Fibroblast of lung (primary cell): ENCODE data around the gene PJA1. TPM values are rescaled to one million over a fixed set of nuclear protein-coding genes. Genes with fewer than 3 reads are reported as not detected.
A peak's percentile ranks its signal among the peaks of the same experiment; 100 is the strongest.

Experiments used
- DNase-seq, 2 donors: peaks; one replicate each; pipeline versions ENCODE4 v3.0.0 to v3.0.0-alpha.2; 2010; ENCODE audit warnings: low read depth in 2 of 2
- H2AFZ ChIP-seq: 2 replicates; pipeline ENCODE4 v1.5.1; 2012; ENCODE audit warnings: low read length, control low read depth, inconsistent platforms
- H3K27ac ChIP-seq: 2 replicates; pipeline ENCODE4 v1.5.1; 2011; ENCODE audit warnings: low read length, control low read depth; ENCODE audit not compliant: insufficient read depth
- H3K27me3 ChIP-seq: 2 replicates; pipeline ENCODE4 v1.5.1; 2011; ENCODE audit warnings: mild to moderate bottlenecking, low read length; ENCODE audit not compliant: control insufficient read depth, insufficient read depth
- H3K36me3 ChIP-seq: 2 replicates; pipeline ENCODE4 v1.5.1; 2011; ENCODE audit warnings: low read length; ENCODE audit not compliant: control insufficient read depth, insufficient read depth
- H3K4me1 ChIP-seq: 2 replicates; pipeline ENCODE4 v1.5.1; 2011; ENCODE audit warnings: low read length; ENCODE audit not compliant: control insufficient read depth, insufficient read depth; ENCODE audit errors: extremely low read depth
- H3K4me2 ChIP-seq: 2 replicates; pipeline ENCODE4 v1.5.1; 2011; ENCODE audit warnings: low read length, control low read depth; ENCODE audit not compliant: insufficient read depth; ENCODE audit errors: extremely low read depth
- H3K4me3 ChIP-seq, 4 experiments: fragments of 200-600 bp in 1 of 4; sonication (generic) in 1 of 4; replicated peaks in 1 of 4; 2 replicates each; pipeline ENCODE4 v1.5.1; 2011 to 2016; ENCODE audit warnings: low read length in 4 of 4, low read depth in 3 of 4, mild to moderate bottlenecking in 3 of 4, control low read depth in 2 of 4, inconsistent platforms in 1 of 4, mixed read lengths in 1 of 4; ENCODE audit not compliant: insufficient read depth in 1 of 4; ENCODE audit errors: control extremely low read depth in 1 of 4
- H3K79me2 ChIP-seq: 2 replicates; pipeline ENCODE4 v1.5.1; 2012; ENCODE audit warnings: mild to moderate bottlenecking, low read length, inconsistent platforms; ENCODE audit not compliant: control insufficient read depth, insufficient read depth
- H3K9ac ChIP-seq: 2 replicates; pipeline ENCODE4 v1.5.1; 2011; ENCODE audit warnings: mild to moderate bottlenecking, low read length, control low read depth; ENCODE audit not compliant: insufficient read depth
- H3K9me3 ChIP-seq: 2 replicates; pipeline ENCODE4 v1.5.1; 2012; ENCODE audit warnings: low read depth, low read length; ENCODE audit not compliant: control insufficient read depth, insufficient read depth
- H4K20me1 ChIP-seq: 2 replicates; pipeline ENCODE4 v1.5.1; 2011; ENCODE audit warnings: low read length; ENCODE audit not compliant: control insufficient read depth, insufficient read depth; ENCODE audit errors: extremely low read depth
- EZH2 ChIP-seq: IDR thresholded peaks from 2 replicates; pipeline ENCODE4 v1.5.1; 2012; ENCODE audit warnings: low read length, control low read depth, mild to moderate bottlenecking; ENCODE audit errors: missing control alignments
- polyA plus RNA-seq, 2 donors: library from polyadenylated mRNA; depleted of rRNA in 1 of 2; stranded (reverse) in 1 of 2; unstranded in 1 of 2; fragments of >200 nt; gene quantifications; 2 replicates each; pipeline ENCODE4 v1.2.1, GENCODE V29; 2011 to 2012; ENCODE audit warnings: missing spikeins in 1 of 2
- total RNA-seq: library from RNA; depleted of rRNA; stranded (reverse); fragments of >200 nt; gene quantifications from 2 replicates; pipeline ENCODE4 v1.2.1, GENCODE V29; 2014
- TF ChIP-seq, protein P1 (sequence below), 2 donors: IDR thresholded peaks in 1 of 2; conservative IDR thresholded peaks in 1 of 2; 1 replicate in 1 of 2; 2 replicates in 1 of 2; pipeline ENCODE4 v1.5.1; 2011 to 2012; ENCODE audit warnings: low read length in 2 of 2, control low read depth in 1 of 2, inconsistent platforms in 1 of 2, low read depth in 1 of 2, mild to moderate bottlenecking in 1 of 2

PJA1 gene
- total and polyA plus RNA-seq, 2 donors (not counting 1 experiment from before 2014, with no cell fraction given): 24.7 to 28.2 TPM

DNA sequence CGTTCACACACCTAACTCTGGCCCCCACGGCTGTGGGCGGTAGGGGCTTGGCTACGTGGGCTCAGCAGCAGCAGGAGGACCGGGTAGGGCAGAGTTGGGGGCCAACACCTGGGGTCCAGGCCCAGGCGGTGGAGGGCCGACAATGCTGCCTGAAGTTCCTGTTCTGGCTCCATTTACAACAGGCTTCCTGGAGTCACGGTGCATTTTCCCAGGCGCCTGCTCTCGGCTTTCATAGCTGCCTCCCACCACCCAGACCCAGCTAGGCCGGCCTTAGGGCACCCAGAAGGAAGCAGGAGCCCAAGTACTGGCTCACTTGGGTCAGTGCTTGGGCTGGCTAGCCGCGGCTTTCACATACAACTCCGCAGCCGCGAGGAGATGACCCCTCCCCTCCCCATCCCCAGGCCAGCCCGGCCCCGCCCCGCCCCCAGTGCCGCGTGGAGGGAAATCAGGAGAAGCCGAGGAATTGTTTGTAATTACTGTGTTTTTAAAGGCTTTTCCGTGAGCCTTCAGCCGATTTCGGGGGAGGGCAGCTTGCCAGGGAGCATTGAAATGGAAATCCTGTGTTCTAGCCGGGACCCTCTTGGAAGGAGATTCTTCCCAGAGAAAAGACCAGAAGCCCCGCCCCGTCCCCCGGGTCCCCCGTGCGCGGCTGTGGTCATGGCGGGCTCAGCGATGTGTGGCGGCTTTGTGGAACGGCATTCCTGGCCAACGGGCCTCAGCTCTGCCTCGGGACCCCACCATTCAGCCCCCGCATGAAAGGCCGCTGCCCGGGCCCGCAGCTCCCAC, 28.5 kb downstream of the PJA1 start:
- peak in 1 of 2 donors; percentile 32 for DNase-seq
- Histone ChIP-seq H3K79me2 (no peaks in the 10 kb centered on the region), H2AFZ (peak overlapping the region; percentile 70), H3K9me3 (no peaks in the 10 kb centered on the region), H3K9ac (no peak overlapping the region), H3K4me2 (no peak overlapping the region), H3K27me3 (peaks cover 4% of the 10 kb centered on the region), H3K4me1 (peaks cover 4% of the 10 kb centered on the region), H3K27ac (peak overlapping the region; percentile 54), H3K4me3 (no peak overlapping the region), H3K36me3 (no peaks in the 10 kb centered on the region), H4K20me1 (no peaks in the 10 kb centered on the region)
- TF ChIP-seq, protein P1, sequence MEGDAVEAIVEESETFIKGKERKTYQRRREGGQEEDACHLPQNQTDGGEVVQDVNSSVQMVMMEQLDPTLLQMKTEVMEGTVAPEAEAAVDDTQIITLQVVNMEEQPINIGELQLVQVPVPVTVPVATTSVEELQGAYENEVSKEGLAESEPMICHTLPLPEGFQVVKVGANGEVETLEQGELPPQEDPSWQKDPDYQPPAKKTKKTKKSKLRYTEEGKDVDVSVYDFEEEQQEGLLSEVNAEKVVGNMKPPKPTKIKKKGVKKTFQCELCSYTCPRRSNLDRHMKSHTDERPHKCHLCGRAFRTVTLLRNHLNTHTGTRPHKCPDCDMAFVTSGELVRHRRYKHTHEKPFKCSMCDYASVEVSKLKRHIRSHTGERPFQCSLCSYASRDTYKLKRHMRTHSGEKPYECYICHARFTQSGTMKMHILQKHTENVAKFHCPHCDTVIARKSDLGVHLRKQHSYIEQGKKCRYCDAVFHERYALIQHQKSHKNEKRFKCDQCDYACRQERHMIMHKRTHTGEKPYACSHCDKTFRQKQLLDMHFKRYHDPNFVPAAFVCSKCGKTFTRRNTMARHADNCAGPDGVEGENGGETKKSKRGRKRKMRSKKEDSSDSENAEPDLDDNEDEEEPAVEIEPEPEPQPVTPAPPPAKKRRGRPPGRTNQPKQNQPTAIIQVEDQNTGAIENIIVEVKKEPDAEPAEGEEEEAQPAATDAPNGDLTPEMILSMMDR (conservative IDR thresholded peaks at IDR 0.05 in 1 of 2, IDR thresholded peaks at IDR 0.05 in 1 of 2; ENCODE audit: low read depth in 1 of 2, low read length in 2 of 2): no peak
- TF ChIP-seq EZH2: no peak

DNA sequence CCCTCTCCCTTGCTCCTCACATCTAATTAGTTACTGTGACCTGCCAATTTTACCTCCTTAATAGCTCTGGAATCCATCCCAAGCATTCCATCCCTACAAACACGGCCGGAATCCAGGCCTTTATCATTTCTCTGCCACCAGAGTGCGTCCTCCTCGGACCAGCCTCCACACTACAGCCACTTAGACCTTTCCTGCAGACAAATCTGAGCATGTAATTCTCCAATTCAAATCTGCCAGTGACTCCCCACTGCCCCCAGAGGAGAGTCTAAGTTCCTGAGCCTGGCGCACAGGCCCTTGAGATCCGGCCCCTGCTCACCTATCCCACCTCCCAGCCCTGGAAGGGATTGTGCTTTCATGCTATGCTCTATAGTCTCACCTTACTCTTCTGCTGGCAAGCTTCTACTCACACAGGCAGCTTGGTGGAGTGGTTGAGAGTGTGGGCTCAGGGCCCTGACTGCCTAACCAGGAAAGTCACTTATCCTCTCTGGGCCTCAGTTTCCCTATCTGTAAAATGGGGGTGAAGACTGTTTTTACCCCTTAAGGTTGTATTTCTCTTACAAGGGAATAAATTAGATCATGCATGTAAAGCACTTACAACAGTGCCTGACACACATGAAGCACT, 31.2 kb downstream of the PJA1 start:
- peak; percentile 72 to 77 for DNase-seq
- Histone ChIP-seq H2AFZ (no peak overlapping the region), H3K27ac (no peak overlapping the region), H3K9me3 (no peaks in the 10 kb centered on the region), H3K79me2 (no peaks in the 10 kb centered on the region), H3K9ac (no peak overlapping the region), H4K20me1 (no peaks in the 10 kb centered on the region), H3K36me3 (no peaks in the 10 kb centered on the region), H3K4me3 (no peak overlapping the region), H3K4me1 (peaks cover 5% of the 10 kb centered on the region), H3K27me3 (peaks cover 4% of the 10 kb centered on the region), H3K4me2 (no peak overlapping the region)
- no peak for TF ChIP-seq EZH2
- TF ChIP-seq, protein P1 (conservative IDR thresholded peaks at IDR 0.05 in 1 of 2, IDR thresholded peaks at IDR 0.05 in 1 of 2; ENCODE audit: low read depth in 1 of 2, low read length in 2 of 2): peak; percentile 59 to 66

DNA sequence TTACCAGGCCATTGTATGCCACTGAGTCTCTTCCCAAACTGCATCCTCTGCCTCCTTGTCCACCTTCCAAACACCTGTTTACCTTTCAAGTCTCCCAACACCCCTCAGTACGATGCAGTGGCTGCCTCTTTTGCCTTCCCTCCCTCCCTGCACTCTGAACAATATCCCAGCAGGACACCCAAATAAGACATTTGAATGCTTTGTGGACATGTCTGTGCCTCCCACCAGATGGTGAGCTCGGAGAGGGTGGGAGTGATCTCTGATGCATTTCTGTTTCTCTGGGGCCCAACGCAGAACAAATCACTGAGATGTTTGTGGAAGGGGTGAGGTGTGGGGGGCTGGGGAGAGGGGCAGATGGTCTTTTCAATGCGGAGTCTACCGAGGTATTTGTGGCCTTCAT, 33.4 kb downstream of the PJA1 start:
- Histone ChIP-seq H3K36me3 (no peaks in the 10 kb centered on the region), H3K4me3 (no peak overlapping the region), H3K9ac (no peak overlapping the region), H3K27ac (no peak overlapping the region), H3K4me2 (no peak overlapping the region), H3K9me3 (no peaks in the 10 kb centered on the region), H2AFZ (no peak overlapping the region), H3K79me2 (no peaks in the 10 kb centered on the region), H3K27me3 (peaks cover 4% of the 10 kb centered on the region), H4K20me1 (no peaks in the 10 kb centered on the region), H3K4me1 (peaks cover 5% of the 10 kb centered on the region)
- no peak for TF ChIP-seq EZH2
- TF ChIP-seq, protein P1 (conservative IDR thresholded peaks at IDR 0.05 in 1 of 2, IDR thresholded peaks at IDR 0.05 in 1 of 2; ENCODE audit: low read depth in 1 of 2, low read length in 2 of 2): no peak
- DNase-seq: no peak
